Measurements from ENCODE around the gene DNMBP. TPM values are rescaled to one million over a fixed set of nuclear protein-coding genes. Genes with fewer than 3 reads are reported as not detected.

DNMBP gene
- total and polyA plus RNA-seq, 2 of the 4 experiments (the other 2 are of a cell fraction), result 10.9 to 13.6 TPM

DNA sequence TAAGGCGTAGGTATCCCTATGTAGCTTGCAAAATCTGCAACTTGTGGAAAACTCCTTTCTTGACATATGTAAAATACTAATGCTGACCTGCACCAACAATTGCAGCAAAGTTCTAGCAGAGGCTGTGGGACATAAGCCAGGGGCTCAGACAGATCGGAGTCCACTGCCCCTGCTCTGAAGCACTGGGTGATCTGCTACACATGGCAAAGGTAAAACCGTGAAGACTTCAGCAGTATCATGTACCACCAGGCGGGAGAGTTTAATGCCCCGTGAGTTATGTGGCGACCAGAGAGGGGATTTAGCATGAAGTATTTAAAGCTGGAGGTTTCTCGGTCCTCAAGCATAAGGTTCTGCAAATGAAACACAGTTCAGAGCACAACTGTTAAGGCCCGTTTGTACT lies 150.9 kb downstream of the DNMBP start:
- ATAC-seq (ENCODE audit: low read depth), result no peak
- Histone ChIP-seq H3K9me1 (ENCODE audit: insufficient read depth, low read length) (no peaks in the 10 kb centered on the region), H3K4me1 (ENCODE audit: control insufficient read depth, insufficient read depth, low read length) (no peaks in the 10 kb centered on the region; the same call in 1 of the 2 replicates), H4K20me1 (ENCODE audit: insufficient read depth, low read length) (no peaks in the 10 kb centered on the region), H3K14ac (replicated peaks; ENCODE audit: low read depth, low read length) (no peak overlapping the region), H3K4ac (ENCODE audit: low read depth, low read length) (no peak overlapping the region), H3K9ac (ENCODE audit: low read depth, low read length) (no peak overlapping the region), H2BK120ac (ENCODE audit: low read depth, low read length) (no peak overlapping the region), H3K79me1 (ENCODE audit: low read depth in 1 of 2, low read length in 2 of 2) (no peaks in the 10 kb centered on the region), H4K5ac (ENCODE audit: low read depth, low read length) (no peak overlapping the region), H2BK20ac (ENCODE audit: low read depth, low read length) (no peak overlapping the region), H3K4me3 (ENCODE audit: insufficient read depth, low read depth, low read length) (no peak overlapping the region), H2BK15ac (ENCODE audit: low read depth, low read length) (no peak overlapping the region), H3K27me3 (ENCODE audit: control insufficient read depth, insufficient read depth, low read length) (peaks cover 2% of the 10 kb centered on the region), H3K23ac (ENCODE audit: low read depth, low read length) (no peak overlapping the region), H3K9me3 (ENCODE audit: control insufficient read depth, insufficient read depth, low read length) (no peaks in the 10 kb centered on the region), H3K56ac (ENCODE audit: extremely low read depth, insufficient read depth, low read length) (no peak overlapping the region), H3K4me2 (ENCODE audit: low read depth, low read length) (no peak overlapping the region), H2AK5ac (ENCODE audit: low read depth, low read length) (no peak overlapping the region), H3K27ac (ENCODE audit: insufficient read depth, low read length) (no peak overlapping the region), H2AFZ (replicated peaks; ENCODE audit: low read length, poor library complexity) (no peak overlapping the region), H3K36me3 (ENCODE audit: control insufficient read depth, insufficient read depth, low read length) (no peaks in the 10 kb centered on the region), H2AK9ac (replicated peaks; ENCODE audit: low read depth, low read length, poor library complexity) (no peak overlapping the region), H3K18ac (ENCODE audit: low read depth, low read length) (no peak overlapping the region), H4K91ac (ENCODE audit: insufficient read depth, low read depth, low read length) (no peak overlapping the region), H4K8ac (ENCODE audit: low read depth in 2 of 2, low read length in 2 of 2) (no peak overlapping the region), H2BK5ac (ENCODE audit: low read depth, low read length, poor library complexity, severe bottlenecking) (no peak overlapping the region)
- BruUV-seq (replicated peaks), result no TSS peak
- WGBS, 2 experiments (ENCODE audit: extremely low coverage in 2 of 2, insufficient read length in 1 of 2), result 73% methylated on average over 3 of the region's 8 CpGs; no CpG with 5 or more reads in 1 of the 2 experiments
- ChIA-PET POLR2A (ENCODE audit: unreplicated experiment) (no interaction called here), CTCF (interaction anchor here (0.6 to 1.9 kb wide), 3 partner anchors 11 to 189 kb away, joined by 3 to 4 read pairs (median 4); no protein-coding TSS in a partner anchor)
- TF ChIP-seq MXI1 (IDR thresholded peaks at IDR 0.05; ENCODE audit: borderline replicate concordance, low read depth, low read length), result no peak
- TF ChIP-seq MAZ (IDR thresholded peaks at IDR 0.05; ENCODE audit: borderline replicate concordance, low read depth, low read length), result no peak
- TF ChIP-seq RFX5 (IDR thresholded peaks at IDR 0.05; ENCODE audit: low read depth, low read length), result no peak
- TF ChIP-seq CTCF (conservative IDR thresholded peaks at IDR 0.05; ENCODE audit: low read depth, low read length), result no peak
- TF ChIP-seq CEBPB (IDR thresholded peaks at IDR 0.05; ENCODE audit: low read depth, low read length), result no peak
- no peak for TF ChIP-seq MAFK (IDR thresholded peaks at IDR 0.05; ENCODE audit: low read depth, low read length)
- no peak for TF ChIP-seq FOS (IDR thresholded peaks at IDR 0.05; ENCODE audit: low read depth, low read length)
- TF ChIP-seq, protein P1, sequence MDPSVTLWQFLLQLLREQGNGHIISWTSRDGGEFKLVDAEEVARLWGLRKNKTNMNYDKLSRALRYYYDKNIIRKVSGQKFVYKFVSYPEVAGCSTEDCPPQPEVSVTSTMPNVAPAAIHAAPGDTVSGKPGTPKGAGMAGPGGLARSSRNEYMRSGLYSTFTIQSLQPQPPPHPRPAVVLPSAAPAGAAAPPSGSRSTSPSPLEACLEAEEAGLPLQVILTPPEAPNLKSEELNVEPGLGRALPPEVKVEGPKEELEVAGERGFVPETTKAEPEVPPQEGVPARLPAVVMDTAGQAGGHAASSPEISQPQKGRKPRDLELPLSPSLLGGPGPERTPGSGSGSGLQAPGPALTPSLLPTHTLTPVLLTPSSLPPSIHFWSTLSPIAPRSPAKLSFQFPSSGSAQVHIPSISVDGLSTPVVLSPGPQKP (IDR thresholded peaks at IDR 0.05; ENCODE audit: borderline replicate concordance, low read depth, low read length), result no peak
- TF ChIP-seq BHLHE40 (IDR thresholded peaks at IDR 0.05; ENCODE audit: low read depth, low read length), result no peak
- TF ChIP-seq, protein P2, sequence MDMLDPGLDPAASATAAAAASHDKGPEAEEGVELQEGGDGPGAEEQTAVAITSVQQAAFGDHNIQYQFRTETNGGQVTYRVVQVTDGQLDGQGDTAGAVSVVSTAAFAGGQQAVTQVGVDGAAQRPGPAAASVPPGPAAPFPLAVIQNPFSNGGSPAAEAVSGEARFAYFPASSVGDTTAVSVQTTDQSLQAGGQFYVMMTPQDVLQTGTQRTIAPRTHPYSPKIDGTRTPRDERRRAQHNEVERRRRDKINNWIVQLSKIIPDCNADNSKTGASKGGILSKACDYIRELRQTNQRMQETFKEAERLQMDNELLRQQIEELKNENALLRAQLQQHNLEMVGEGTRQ (IDR thresholded peaks at IDR 0.05; ENCODE audit: low read depth, low read length), result no peak
- no peak for DNase-seq
- intact Hi-C loops (cut with micrococcal nuclease), result no loop called here
- dilution Hi-C loops (cut with HindIII; ENCODE audit: low sequenced_read_pairs, unreplicated experiment), result no loop called here
- in situ Hi-C loops (cut with MboI; ENCODE audit: low sequenced_read_pairs), result no loop called here
